GM21381 (cell line): ENCODE measurements around the gene GMPPA.

ENCODE experiments used
- ATAC-seq: cut with Tn5 transposase; IDR thresholded peaks from one replicate; pipeline ENCODE4 v1.9.1; 2021; ENCODE audit warnings: mild to moderate bottlenecking, moderate library complexity; ENCODE audit not compliant: unreplicated experiment

The GMPPA gene

GRCh38 chr2:219467736-219468075 lies 31.0 kb upstream of the GMPPA start:
- ATAC-seq, result no peak

- ATAC-seq, result no peak
Observed at GRCh38 chr2:219468410-219469185, 30.1 kb upstream of the GMPPA start.

- no peak for ATAC-seq
Observed at GRCh38 chr2:219469186-219469724, 29.4 kb upstream of the GMPPA start.

GRCh38 chr2:219470429-219470828 lies 28.3 kb upstream of the GMPPA start:
- no peak for ATAC-seq

GRCh38 chr2:219471476-219472371 lies 27.0 kb upstream of the GMPPA start:
- no peak for ATAC-seq

GRCh38 chr2:219472629-219473187 lies 26.0 kb upstream of the GMPPA start:
- no peak for ATAC-seq

GRCh38 chr2:219473511-219473910 lies 25.2 kb upstream of the GMPPA start:
- no peak for ATAC-seq

GRCh38 chr2:219474285-219475060 lies 24.2 kb upstream of the GMPPA start:
- no peak for ATAC-seq

- ATAC-seq, result no peak
Observed at GRCh38 chr2:219475278-219475677, 23.4 kb upstream of the GMPPA start.

- peak; percentile 67 for ATAC-seq
Observed at GRCh38 chr2:219475697-219476651, 22.7 kb upstream of the GMPPA start.

- ATAC-seq, result no peak
Observed at GRCh38 chr2:219476652-219477151, 22.0 kb upstream of the GMPPA start.

- ATAC-seq, result no peak
Observed at GRCh38 chr2:219477179-219477578, 21.5 kb upstream of the GMPPA start.

GRCh38 chr2:219477815-219478214 lies 20.9 kb upstream of the GMPPA start:
- no peak for ATAC-seq

GRCh38 chr2:219478916-219479315 lies 19.8 kb upstream of the GMPPA start:
- ATAC-seq, result no peak

GRCh38 chr2:219480004-219480403 lies 18.7 kb upstream of the GMPPA start:
- no peak for ATAC-seq

- ATAC-seq, result no peak
Observed at GRCh38 chr2:219482674-219483405, 15.9 kb upstream of the GMPPA start.

- ATAC-seq, result no peak
Observed at GRCh38 chr2:219483451-219484342, 15.0 kb upstream of the GMPPA start.
